NB4 (cell line): ENCODE results near the gene PRPF40A.
A peak's percentile ranks its signal among the peaks of the same experiment; 100 is the strongest.

Experiments used
- DNase-seq: peaks from one replicate; pipeline ENCODE4 v3.0.0; 2010; ENCODE audit warnings: low read depth
- H3K4me3 ChIP-seq: one replicate; pipeline ENCODE4 v1.5.1; 2011; ENCODE audit warnings: mild to moderate bottlenecking, low read depth, low read length, moderate library complexity
- MYC ChIP-seq: IDR thresholded peaks from 2 replicates; pipeline ENCODE4 v1.6.1; 2011; ENCODE audit warnings: low read depth, low read length
- POLR2A ChIP-seq: IDR thresholded peaks from 2 replicates; pipeline ENCODE4 v1.6.1; 2011; ENCODE audit warnings: mild to moderate bottlenecking; ENCODE audit not compliant: insufficient read length; ENCODE audit errors: extremely low read depth
- TF ChIP-seq, protein P1 (sequence below): IDR thresholded peaks from 2 replicates; pipeline ENCODE4 v1.6.1; 2011; ENCODE audit warnings: low read depth, low read length
- TF ChIP-seq, protein P2 (sequence below): IDR thresholded peaks from one replicate; pipeline ENCODE4 v1.5.1; 2012; ENCODE audit warnings: low read depth, low read length

Gene PRPF40A

DNA sequence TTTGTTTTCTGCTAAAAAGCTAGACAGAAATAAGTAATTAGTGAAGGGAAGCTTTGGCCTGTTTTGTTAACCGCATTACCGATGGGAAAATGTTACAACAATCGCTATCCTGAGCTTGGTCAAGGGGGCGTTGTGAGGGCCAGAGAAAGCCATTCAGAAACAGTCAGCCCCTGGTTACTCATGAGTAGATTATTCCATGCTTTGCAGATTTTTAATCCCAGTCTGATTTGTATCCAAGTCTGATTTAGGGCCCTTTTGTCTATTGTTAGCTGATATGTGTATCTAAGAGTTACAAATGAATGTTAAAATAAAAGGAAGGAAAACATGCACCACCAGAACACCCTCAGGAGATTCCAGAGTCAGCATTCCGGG, 99.1 kb downstream of the PRPF40A start:
- no peak for DNase-seq
- H3K4me3 ChIP-seq: no peak overlapping the region
- TF ChIP-seq POLR2A (no peak), MYC (no peak)
- TF ChIP-seq, protein P1, sequence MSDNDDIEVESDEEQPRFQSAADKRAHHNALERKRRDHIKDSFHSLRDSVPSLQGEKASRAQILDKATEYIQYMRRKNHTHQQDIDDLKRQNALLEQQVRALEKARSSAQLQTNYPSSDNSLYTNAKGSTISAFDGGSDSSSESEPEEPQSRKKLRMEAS: no peak

DNA sequence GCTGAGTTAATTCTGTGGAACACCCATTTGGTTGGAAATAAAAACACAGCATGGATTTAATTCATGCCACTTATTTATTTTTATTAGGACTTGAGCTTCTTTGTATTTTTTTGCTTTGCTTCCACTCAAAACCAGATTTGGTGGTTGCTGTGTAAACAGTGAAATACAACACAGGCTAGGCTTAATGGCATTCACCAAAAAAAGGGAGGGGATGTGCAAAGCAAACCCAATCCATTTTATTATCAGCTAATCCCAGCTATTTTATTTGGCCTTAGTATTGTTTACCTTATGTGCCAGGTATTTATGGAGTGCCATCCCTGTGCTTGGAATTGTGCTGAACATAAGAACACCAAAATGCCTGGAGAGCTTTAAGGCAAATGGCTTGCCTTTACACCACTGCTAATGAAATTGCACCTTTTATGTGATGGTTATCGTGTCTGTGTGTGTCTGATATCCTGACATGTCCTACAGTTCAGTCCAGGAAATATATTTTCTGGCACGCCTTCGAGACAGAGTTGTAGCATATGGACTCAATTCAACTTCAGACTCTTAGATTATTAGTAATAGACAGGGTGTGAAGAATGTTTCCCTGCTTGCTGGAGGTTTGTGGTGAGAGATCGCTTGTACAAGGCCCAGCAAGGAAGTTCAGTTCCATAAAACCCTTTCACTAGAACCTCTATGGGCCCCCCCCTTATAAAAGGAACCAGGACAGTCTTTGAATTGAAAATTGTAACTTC, 99.6 kb downstream of the PRPF40A start:
- no peak overlapping the region for H3K4me3 ChIP-seq
- no peak for DNase-seq
- TF ChIP-seq POLR2A (no peak), MYC (no peak)
- TF ChIP-seq, protein P1: no peak
- TF ChIP-seq, protein P2, sequence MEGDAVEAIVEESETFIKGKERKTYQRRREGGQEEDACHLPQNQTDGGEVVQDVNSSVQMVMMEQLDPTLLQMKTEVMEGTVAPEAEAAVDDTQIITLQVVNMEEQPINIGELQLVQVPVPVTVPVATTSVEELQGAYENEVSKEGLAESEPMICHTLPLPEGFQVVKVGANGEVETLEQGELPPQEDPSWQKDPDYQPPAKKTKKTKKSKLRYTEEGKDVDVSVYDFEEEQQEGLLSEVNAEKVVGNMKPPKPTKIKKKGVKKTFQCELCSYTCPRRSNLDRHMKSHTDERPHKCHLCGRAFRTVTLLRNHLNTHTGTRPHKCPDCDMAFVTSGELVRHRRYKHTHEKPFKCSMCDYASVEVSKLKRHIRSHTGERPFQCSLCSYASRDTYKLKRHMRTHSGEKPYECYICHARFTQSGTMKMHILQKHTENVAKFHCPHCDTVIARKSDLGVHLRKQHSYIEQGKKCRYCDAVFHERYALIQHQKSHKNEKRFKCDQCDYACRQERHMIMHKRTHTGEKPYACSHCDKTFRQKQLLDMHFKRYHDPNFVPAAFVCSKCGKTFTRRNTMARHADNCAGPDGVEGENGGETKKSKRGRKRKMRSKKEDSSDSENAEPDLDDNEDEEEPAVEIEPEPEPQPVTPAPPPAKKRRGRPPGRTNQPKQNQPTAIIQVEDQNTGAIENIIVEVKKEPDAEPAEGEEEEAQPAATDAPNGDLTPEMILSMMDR: no peak

DNA sequence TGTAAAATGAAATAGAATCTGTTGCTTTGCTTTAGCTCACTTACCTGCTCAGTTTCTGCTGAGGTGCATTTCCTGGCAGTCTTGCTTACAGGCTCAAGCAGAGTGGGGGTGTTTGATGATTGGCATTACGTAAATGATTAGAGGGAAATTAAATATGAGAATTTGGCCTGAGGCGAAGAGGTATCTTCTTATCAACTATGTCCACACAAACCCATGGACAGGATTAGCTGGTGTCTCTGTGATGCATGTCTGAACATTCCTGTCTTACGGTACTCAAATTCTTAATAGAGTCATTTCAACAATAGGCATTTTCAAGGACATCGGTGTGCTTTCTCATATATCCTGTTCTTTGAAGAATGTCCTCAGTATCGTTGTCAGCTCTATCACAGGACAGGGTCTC, 102.1 kb downstream of the PRPF40A start:
- no peak for DNase-seq
- TF ChIP-seq POLR2A (no peak), MYC (no peak)
- TF ChIP-seq, protein P2: no peak
- TF ChIP-seq, protein P1: no peak

DNA sequence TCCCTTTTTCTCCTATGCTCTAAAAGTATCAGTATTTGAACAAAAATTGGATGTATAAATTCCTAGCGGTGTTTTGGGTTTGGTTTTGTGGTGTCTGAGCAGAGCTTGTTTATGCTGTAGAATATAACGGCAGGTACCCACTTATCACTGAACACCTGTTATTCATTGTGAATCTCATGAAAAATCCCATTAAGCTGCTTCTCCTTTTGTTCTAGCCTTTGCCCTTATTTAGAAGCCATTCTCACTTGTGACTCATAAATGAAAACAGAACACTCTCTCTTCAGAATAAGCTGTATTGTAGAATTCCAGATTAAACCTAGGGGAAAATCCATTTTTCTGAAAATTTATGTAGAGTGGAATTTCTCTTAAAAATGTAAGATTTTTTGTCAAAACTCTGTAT, 104.0 kb downstream of the PRPF40A start:
- no peak overlapping the region for H3K4me3 ChIP-seq
- DNase-seq: peak; percentile 17
- TF ChIP-seq, protein P2: no peak
- TF ChIP-seq MYC (no peak), POLR2A (no peak)
- TF ChIP-seq, protein P1: no peak

More for the DNA sequence above, 102.1 kb downstream of the PRPF40A start:
- no peak overlapping the region for H3K4me3 ChIP-seq

DNA sequence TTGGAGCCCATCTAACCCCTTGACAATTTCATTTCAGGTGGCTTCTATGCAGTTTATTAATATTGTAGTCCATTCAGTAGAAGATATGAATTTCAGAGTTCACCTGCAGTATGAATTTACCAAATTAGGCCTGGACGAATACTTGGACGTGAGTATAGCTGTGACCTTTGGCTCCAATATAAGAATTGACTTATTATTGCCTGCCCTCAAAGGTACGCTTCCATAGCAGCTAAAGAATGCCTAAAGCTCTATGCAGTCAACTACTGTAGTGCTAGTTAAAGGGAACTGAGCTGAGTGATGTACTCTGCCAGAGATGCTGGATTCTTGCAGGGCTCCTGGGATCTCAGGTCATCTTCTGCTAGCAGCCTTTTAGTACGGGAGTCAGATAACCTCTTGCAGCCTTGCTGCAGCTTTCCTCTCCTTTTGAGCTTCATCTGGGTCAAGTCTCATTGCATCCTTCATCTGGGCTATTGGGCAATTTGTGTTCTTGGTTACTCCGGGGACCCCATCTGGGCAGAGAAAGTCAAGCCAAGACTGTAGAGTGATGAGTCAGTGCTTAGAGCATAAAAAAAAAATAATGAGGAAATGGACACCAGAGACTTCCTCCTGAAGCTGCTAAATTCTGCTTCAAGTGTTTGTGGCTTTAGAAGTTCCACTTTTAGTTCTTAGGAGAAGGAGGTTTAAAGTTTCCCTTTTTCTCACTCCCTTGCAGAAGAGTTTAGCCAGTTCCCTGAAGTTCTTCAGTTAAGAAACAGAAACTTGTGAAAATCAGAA, 105.6 kb downstream of the PRPF40A start:
- TF ChIP-seq POLR2A (no peak), MYC (peak; percentile 68; the same call in 1 of the 2 replicates)
- TF ChIP-seq, protein P2: no peak
- TF ChIP-seq, protein P1: no peak
- peak; percentile 97 for DNase-seq
- H3K4me3 ChIP-seq: peak overlapping the region; percentile 43

DNA sequence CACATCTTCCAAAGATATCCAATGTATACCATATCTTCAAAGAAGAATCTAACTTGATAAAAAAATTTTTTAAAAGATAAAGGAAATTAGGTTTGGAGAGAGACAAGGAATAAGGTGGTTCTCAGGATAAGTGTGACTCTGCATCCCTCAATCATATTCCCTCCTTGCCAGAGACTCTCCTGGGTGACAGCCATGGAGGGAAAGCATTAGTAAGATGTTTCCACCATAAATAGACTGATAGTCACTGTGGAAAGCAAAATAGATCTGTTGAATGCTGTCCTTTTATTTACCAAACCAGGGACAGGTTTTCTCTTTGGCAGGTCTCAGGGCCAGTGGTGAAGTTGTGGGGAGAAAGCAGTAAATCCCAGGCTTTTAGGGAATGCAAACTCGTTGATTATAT, 107.6 kb downstream of the PRPF40A start:
- DNase-seq: no peak
- TF ChIP-seq, protein P1: no peak
- no peak for TF ChIP-seq POLR2A
- TF ChIP-seq MYC: no peak
- TF ChIP-seq, protein P2: no peak

More for the DNA sequence above, 107.6 kb downstream of the PRPF40A start:
- no peak overlapping the region for H3K4me3 ChIP-seq
